GM21390 (cell line): ENCODE data around the gene HS1BP3.

Experiments
- ATAC-seq: cut with Tn5 transposase; IDR thresholded peaks from one replicate; pipeline ENCODE4 v1.9.1; 2021; ENCODE audit not compliant: unreplicated experiment

Gene HS1BP3

GRCh38 chr2:20650877-20651730 is at the start of gene HS1BP3:
Gene HS1BP3, minus strand, starts transcription at chr2:20651098. Its CDS starts 35 bp downstream, at chr2:20651063.
- peak; percentile 94 for ATAC-seq

GRCh38 chr2:20698916-20699613 is 48.2 kb upstream of the HS1BP3 start:
- peak; percentile 64 for ATAC-seq

- no peak for ATAC-seq
These were observed 46.5 kb upstream of the HS1BP3 start for GRCh38 chr2:20697322-20697934.

GRCh38 chr2:20696366-20696765 is 45.5 kb upstream of the HS1BP3 start:
- ATAC-seq: no peak

GRCh38 chr2:20693317-20693716 is 42.4 kb upstream of the HS1BP3 start:
- no peak for ATAC-seq

- ATAC-seq: no peak
These were observed 41.2 kb upstream of the HS1BP3 start for GRCh38 chr2:20692081-20692480.

GRCh38 chr2:20691076-20691734 is 40.3 kb upstream of the HS1BP3 start:
- ATAC-seq: no peak

- no peak for ATAC-seq
These were observed 38.7 kb upstream of the HS1BP3 start for GRCh38 chr2:20689428-20690264.

- no peak for ATAC-seq
These were observed 36.4 kb upstream of the HS1BP3 start for GRCh38 chr2:20687260-20687832.

- no peak for ATAC-seq
These were observed 33.7 kb upstream of the HS1BP3 start for GRCh38 chr2:20684581-20685063.

- no peak for ATAC-seq
These were observed 31.4 kb upstream of the HS1BP3 start for GRCh38 chr2:20682167-20682920.

GRCh38 chr2:20680744-20681375 is 30.0 kb upstream of the HS1BP3 start:
- no peak for ATAC-seq

GRCh38 chr2:20678780-20679179 is 27.9 kb upstream of the HS1BP3 start:
- ATAC-seq: no peak

- ATAC-seq: no peak
These were observed 27.1 kb upstream of the HS1BP3 start for GRCh38 chr2:20678086-20678395.

- ATAC-seq: peak; percentile 33
These were observed 26.6 kb upstream of the HS1BP3 start for GRCh38 chr2:20677301-20678085.

GRCh38 chr2:20676353-20677215 is 25.7 kb upstream of the HS1BP3 start:
- peak; percentile 83 for ATAC-seq

GRCh38 chr2:20675701-20676352 is 24.9 kb upstream of the HS1BP3 start:
- peak; percentile 44 for ATAC-seq
